Measurements from ENCODE around the gene ERC2.

The ERC2 gene

DNA sequence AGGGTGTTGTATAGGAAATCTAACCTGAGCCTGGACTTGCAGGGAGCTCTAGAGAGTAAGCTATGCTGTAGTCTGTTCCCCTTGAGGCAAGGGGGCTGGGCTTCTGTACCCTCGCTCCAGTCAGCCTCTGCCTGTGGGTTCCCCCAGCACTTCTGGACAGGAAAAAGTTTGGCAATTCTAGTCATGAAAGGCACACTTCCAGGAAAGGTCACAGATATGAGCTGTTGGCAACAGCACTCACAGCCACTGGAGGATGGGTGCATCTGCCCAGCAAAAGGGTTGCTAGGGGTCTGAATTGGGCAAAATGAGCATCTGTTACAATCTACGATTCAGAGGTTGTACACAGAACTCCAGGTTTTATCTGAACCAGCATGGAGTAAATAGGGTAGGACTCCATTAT lies 281.2 kb downstream of the ERC2 start:
- DNase-seq (ENCODE audit: low read depth), result no peak

DNA sequence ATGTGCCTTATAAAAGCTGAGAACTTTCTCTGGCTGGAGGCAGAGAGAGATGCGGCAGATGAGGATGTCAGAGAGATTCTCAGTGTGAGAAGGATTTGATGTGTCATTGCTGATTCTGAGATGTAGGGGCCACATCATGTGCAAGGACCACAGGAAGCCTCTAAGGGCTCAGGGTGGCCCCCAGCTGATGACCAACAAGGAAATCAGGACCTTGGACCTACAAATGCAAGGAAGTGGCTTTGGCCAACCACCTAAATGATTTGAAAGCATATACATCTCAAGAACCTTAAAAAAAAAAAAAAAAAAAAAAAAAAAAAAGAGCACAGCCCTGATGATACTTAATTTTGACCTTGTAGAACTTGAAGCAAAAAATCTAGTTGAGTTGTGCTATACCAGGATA lies 282.4 kb downstream of the ERC2 start:
- DNase-seq (ENCODE audit: low read depth), result no peak

DNA sequence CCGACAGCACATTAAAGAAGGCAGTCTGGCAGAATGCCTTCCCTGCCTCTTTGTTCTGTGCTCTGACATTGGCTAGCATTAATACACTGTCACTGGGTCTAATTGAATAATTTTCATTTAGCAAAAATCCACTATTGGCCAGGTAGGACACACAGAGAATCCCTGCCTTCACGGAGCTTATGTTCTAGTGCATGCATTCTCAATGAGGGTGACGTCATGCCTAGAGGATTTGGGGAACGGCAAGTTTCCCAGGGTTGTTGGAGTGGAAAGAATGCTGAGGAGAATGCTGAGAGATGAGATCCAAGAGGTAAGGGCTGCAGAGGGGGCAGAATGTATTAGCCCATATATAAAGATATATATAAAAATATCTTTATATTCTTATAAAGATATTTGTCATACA lies 284.7 kb downstream of the ERC2 start:
- DNase-seq (ENCODE audit: low read depth), result no peak

DNA sequence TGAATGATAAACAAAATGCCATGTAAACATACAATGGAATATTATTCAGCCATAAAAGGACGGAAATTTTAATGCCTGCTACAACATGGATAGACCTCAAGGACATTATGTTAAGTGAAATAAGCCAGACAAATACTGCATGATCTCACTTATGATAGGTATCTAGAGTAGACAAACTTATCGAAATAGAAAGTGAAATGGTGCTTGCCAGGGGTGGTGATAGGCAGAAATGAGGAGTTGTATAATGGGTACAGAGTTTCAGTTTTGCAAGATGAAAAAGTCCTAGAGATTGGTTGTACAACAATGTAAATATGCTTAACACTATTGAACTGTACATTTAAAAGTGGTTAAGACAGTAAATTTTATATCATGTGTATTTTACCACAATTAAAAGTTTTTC lies 287.8 kb downstream of the ERC2 start:
- DNase-seq (ENCODE audit: low read depth), result no peak

DNA sequence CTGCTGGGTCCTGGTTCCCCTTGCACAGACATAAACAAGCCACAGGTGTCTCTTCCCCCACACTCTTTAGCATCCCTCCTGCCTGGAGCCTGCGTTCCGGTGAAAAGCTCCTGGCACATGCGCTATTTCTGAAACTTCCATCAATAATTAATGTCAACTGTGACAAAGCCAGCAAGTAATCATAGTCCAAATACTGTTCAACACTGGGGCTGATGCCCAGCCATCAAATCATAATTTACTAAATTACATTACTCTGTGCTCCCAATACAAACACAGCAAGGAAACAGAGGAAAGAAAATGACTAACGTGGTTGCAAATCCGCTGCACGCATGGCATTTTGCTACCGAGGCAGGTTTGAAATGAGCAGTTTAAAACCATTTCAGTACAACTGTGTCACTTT lies 294.7 kb downstream of the ERC2 start:
- DNase-seq (ENCODE audit: low read depth), result no peak

DNA sequence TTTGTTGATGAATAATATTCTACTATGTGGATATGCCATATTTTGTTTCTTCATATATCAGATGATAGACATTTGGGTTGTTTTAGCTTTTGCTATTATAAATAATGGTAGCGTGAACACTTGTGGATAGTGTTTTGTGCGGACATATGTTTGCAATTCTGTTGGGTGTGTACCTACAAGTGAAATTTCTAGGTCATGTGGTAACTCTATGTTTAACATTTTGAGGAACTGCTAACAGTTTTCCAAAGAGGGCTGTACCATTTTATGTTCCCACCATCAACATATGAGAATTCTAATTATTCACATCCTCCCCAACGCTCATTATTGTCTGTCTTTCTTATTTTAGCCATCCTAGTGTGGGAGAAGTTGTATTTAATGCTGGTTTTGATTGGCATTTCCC lies 303.8 kb downstream of the ERC2 start:
- no peak for DNase-seq (ENCODE audit: low read depth)

DNA sequence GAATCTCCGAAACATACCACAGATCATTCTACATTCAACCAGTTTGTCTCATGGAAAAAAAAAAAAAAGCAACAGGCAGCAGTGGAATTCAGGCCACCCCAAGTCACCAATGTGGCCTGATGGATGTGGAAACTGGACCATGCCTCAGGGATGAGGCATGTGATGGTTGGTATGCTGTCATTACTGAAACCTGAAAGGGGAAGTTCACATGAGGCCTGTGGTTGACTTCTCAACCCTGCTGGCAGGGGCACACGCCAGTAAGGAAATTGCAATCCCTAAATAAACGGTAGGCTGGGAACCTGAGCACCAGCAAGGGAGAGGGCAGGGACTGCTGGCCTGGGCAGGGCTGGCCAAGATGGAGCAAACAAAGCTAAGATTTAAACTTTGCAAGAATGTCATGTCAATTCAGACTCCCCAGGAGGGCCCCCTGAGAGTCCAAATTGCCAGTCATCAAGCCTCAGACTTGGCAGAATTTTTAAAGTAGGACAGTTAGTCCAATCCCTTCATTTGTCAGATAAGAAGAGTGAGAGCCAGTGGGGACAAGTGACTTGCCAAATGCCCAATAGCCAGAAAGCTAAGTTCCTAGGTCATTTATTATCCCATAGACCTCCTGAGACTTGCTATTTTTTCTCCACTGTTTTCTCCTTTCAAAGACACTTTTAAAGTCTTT lies 310.4 kb downstream of the ERC2 start:
- DNase-seq (ENCODE audit: low read depth), result no peak

DNA sequence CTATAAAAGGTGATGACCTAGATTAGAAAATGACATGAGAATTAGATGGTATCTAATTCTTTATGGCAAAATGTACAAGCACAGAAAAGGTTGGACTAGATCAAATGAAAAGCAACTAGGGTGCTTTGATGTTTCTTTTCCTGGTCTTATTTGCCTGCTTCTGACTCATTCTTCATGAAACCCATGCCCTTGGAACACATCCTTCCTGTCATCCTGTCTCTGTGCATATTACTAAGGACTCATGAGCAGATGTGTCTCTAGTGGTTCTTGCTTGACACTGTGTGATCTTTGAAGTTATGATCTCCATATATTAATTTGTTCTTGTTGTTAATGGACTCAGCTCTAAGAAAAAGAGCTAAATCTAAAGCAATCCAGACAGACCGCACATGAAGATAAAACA lies 314.0 kb downstream of the ERC2 start:
- DNase-seq (ENCODE audit: low read depth), result no peak

DNA sequence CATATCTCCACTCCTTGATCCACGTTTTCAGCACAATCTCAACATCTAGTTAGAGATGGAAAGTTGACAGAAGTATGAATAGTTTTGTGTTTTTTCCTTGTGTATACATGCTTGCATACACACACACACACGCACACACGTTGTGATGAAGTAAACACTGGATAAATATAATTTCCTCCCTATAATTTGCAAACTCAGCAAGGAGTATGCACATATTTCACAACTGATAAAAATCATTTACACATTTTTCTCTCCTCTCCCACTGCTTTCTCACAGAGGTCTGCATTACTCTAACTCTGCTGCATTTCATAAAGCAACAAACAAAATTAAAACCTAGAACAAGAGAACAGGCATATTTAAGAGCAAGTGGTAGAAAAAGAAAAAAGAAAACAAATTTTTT lies 320.9 kb downstream of the ERC2 start:
- no peak for DNase-seq (ENCODE audit: low read depth)

DNA sequence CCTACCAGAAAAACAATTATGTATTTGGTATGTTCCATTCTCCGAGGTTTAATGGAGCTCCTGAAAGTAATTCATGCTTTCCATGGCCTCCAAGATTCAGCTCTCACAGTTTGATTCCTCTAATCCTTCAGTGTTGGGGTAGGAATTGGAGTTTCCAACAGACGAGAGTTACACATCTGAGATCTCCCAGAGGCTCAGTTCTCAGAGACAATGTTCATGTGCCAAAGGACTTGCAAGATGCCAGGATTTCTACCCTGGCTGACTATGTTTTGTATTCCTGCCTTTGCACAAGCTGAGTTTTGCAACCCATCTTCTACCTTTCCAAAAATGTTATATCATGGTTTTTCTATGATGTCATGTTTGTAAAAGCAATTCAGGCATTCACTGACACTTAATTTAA lies 322.9 kb downstream of the ERC2 start:
- no peak for DNase-seq (ENCODE audit: low read depth)

DNA sequence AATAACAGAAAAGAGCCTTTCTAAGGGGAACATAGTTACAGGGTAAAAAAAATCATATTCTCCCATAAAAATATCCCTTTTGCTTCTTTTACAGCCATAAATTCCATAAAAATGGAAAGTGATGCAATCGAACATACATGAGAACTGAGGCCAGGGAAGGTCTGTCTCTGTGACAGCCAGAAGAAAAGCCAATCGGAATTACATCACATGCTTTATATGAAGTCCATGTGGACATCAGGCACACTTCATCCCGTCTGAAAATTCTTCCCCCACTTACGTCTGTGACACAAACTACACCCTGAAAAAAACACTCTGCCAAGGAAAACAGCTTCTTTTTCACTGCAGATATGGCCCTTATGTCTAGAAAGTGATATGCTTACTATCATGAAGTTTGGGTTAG lies 323.5 kb downstream of the ERC2 start:
- DNase-seq (ENCODE audit: low read depth), result no peak

DNA sequence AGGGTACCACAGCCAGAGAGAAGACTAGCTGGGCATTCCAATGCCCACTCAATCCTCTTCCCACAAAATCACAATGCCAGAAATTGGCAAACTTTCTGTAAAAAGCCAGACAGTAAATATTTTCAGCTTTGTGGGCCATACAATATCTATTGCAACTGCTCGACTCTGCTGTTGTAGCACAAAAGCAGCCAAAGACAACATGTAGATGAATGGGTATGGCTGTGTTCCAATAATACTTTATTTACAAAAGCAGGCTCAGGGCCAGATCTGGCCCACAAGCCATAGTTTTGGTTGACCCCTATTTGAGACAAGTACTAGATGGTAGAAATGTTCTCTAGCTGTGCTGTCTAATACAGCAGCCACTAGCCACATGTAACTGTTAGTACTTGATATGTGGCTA lies 330.9 kb downstream of the ERC2 start:
- no peak for DNase-seq (ENCODE audit: low read depth)

DNA sequence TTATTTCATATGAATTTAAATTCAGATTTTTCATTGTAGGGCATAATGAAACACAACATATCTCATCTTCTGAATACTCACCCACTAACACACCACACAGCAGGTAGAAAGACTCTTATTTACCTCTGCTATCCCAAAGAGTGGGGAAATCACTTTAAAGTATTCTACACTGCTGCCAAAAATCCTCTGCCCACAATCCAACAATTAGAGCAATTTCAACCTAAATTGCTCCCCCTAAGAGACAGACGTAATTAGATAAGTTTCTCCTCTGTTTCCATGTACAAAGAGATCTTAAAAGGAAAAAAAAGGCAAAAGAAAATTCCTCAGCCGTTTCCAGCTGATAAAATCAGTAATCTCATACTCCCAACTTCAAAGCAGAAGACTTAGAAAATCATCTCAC lies 331.8 kb downstream of the ERC2 start:
- no peak for DNase-seq (ENCODE audit: low read depth)

DNA sequence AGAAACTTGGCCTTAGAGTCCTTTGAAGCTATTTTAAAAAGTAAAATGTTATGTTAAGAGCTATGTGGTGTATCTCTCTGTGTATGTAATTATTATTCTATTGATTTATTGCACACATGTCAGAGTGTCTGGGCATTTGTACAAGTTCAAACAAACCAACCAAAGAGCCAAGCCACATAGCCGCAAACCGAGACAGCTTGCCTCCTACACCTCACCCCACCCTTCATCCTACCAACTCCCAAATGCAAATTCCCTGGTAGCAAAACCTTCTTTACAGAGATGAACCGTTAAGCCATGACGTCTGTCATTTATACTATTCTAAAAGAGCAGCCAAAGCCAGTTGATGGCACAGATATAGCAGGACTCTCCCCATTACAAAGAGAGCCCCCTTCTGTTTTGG lies 332.3 kb downstream of the ERC2 start:
- no peak for DNase-seq (ENCODE audit: low read depth)

DNA sequence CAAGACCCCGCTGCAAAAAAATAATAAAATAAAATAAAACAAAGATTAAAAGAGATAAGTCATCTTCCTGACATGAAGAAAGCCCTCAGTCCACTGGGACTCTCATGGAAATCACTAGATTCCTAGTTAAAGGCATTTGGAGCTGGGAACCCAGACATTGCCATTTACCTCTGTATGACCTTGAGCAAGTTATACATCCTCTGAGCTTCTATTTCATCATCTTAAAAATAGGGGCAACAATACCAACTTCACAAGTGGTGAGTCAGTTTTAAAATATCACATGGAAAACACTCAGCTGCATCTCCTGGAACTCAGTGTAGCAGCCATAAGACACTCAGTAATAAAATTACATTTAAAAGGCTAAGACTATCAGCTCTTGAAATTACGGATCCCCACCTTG lies 334.8 kb downstream of the ERC2 start:
- DNase-seq (ENCODE audit: low read depth), result no peak

DNA sequence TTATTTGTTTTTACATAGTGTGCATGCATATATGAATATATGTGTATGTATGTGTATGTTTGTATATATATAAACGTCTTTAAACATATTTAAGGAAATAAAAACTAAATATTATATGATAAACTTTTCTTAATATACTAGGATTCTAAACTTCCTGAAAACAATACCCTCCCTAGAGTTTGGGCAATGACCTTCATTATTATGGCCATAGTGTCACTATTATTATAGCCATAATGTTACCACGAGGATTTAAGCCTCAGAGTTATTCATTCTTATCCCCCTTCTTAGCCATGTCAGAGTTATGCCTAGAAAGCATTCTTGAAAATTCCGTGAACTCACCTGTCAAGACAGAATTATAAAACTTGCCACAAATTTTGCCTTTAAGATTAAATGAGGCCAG lies 335.5 kb downstream of the ERC2 start:
- no peak for DNase-seq (ENCODE audit: low read depth)

DNA sequence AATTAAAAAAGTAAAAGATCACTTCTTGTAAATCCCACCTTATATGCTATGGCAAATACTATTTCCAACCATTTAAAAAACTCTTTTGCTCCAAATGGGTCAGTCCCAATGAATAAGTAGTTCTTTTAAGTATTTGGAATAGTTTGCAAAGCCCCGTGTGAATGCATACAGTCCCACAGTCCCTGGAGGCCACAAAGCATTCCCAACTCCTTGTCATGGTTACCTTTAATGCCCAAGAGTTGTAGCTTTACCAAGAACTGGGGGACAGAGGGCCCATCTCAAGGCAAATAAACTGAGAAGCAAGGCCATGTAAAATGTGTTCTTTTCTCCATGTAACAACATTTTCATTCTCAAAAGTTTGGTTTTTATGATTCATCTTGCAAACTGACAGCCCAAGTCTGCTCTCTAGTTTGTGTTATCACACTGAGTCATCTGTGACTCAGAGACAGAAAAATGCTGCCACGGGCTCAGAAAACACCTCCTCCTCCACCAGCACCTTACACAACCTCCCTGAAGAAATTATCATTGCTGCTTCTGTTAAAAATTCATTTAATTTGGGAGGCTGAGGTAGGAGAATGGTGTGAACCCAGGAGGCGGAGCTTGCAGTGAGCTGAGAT lies 336.2 kb downstream of the ERC2 start:
- peak; percentile 80 for DNase-seq (ENCODE audit: low read depth)

DNA sequence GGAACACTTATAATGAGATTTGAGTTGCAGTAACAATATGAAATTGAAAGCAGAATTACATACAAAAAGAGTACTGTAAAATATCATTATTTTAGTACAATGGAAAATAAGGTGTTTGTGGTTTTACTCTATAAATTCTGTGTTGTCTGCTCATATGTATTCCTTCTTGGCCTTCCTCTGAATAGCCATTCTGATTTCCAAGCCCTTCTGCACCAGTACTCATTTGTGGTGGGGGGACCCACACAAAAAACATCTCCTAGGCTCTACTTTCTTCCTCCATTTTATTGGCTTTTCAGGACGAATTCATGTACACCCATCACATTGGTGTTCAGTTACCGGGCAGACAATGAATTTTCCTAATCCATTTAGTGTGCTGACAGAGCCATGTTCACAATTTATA lies 338.2 kb downstream of the ERC2 start:
- no peak for DNase-seq (ENCODE audit: low read depth)

DNA sequence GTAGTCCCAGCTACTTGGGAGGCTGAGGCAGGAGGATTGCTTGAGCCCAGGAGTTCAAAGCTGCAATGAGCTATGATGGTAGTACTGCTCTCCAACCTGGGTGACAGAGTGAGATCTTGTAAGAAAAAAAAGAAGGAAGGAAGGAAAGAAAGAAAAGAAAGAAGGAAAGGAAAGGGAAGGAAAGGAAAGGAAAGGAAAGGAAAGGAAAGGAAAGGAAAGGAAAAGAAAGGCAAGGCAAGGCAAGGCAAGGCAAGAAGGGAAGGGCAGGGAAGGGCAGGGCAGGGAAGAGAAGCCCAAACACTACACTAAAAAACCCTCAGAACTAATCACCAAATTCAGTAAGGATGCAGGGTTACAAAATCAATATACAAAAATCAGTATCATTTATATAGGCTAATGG lies 341.6 kb downstream of the ERC2 start:
- DNase-seq (ENCODE audit: low read depth), result no peak

DNA sequence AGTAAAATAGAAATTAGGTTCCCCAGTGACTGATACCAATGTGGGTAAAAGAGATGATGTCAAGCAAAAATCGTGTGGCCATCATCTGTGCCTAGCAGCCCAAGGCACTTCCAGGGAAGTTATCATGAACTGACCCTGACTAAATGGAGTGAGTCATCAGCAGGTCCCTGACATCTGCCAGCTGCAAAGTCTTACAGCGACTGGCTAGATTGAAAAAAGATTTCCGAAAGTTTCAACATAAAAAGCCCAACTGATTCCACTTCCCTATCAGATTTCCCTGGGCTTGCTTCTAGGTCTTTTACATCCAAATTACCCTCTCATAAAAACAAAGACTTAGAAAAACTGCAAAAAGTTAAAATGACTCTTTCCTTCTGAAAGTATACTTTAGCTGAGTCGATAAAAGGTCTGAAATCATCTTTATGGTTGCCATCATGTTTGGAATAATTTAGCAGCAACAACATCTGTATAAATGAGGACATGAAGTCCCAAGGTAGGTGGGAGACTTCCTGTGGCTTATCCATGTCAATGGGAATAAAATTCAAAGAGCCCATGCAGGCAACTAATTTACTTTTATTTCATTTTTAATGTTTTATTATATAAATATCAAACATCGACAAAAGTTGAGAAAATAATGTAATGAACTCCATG lies 342.8 kb downstream of the ERC2 start:
- peak; percentile 51 for DNase-seq (ENCODE audit: low read depth)

DNA sequence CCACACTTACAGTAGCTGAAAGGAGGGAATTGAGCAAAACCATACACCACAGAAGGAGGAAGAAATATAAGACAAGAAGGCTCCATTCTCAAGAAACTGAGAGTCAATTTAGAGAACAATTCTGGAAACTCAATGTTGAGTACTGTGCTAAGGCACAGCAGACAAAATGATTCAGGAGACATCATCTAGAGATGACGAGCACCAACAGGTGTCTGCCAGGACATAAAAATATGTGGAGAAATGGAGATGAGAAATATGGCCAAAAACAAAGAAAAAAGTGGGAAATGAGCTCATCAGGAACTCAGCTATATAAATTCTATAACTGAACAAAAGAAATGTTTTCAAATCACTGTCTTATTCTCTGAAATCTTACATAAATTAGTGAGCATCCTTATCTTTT lies 343.7 kb downstream of the ERC2 start:
- no peak for DNase-seq (ENCODE audit: low read depth)

DNA sequence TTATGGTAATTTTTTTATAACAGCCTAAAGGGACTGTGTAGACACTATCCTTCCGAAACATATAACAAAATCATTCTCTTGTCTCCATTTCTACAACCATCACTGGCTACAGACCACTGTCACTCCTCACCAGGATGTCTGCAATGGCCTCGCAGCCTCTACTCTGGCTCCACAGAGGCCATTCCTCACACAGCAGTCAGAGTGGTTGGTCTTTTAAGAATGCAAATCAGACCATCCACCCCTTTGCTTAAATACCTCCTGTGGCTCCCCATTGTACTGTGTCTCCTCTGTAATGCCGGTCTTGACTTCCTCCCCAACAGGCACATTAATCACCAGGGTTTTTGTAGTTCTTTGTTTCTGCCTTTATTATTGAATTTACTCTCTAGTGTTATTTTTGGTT lies 344.8 kb downstream of the ERC2 start:
- DNase-seq (ENCODE audit: low read depth), result no peak

DNA sequence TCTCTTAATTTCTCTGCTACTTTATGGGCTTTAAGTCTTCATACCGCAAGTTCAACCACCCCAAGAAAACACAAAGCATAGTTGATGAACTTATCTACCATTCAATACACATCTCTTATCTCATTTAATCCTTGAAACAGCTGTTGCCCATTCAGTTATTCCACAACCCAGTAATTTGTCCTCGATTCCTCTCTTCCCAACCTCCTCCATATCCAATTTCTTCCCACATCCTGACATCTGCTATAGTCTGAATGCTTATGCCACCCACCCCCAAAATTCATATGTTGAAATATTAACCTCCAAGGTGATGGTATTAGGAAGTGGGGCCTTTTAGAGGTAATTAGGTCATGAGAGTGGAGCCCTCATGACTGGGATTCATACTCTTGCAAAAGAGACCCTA lies 345.4 kb downstream of the ERC2 start:
- no peak for DNase-seq (ENCODE audit: low read depth)

DNA sequence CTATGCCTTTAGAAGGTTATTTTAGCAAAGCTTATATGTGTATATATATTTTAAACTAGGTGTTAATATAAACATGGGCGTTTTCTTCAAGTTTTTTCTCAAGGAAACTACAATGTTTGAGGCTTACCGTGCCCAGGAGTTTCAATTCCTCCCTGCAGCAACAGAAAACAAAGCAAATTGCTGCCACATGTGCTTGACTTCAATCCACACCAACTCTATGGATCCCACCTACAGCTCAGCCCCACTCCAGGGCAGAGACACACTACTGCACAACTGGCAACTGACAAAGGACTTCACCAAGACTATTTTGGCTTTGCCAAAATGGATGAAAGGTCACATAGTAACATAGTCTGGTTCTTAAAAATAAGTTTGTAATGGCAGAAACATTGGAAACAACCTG lies 346.6 kb downstream of the ERC2 start:
- DNase-seq (ENCODE audit: low read depth), result no peak

All from GM04504 (cell line).